Neural crest cell (in vitro differentiated cells): ENCODE data around the gene EMP1. TPM values are rescaled to one million over a fixed set of nuclear protein-coding genes. Genes with fewer than 3 reads are reported as not detected.

ENCODE experiments used
- DNase-seq: peaks from one replicate; pipeline ENCODE4 v3.0.0; 2021; ENCODE audit warnings: low read depth, mixed read lengths, low spot score
- H3K27ac Mint-ChIP-seq: one replicate; pipeline ENCODE4 v1.8.0; 2021; ENCODE audit warnings: mild to moderate bottlenecking, mixed read lengths; ENCODE audit not compliant: unreplicated experiment
- H3K27me3 Mint-ChIP-seq: 2 replicates; pipeline ENCODE4 v1.8.0; 2021; ENCODE audit warnings: low read depth, mild to moderate bottlenecking, mixed read lengths
- H3K36me3 Mint-ChIP-seq: 2 replicates; pipeline ENCODE4 v1.8.0; 2021; ENCODE audit warnings: low read depth, mild to moderate bottlenecking, mixed read lengths
- H3K4me1 Mint-ChIP-seq: 2 replicates; pipeline ENCODE4 v1.8.0; 2021; ENCODE audit warnings: mixed read lengths
- H3K4me3 Mint-ChIP-seq: one replicate; pipeline ENCODE4 v1.8.0; 2021; ENCODE audit warnings: mild to moderate bottlenecking, mixed read lengths
- H3K9me3 Mint-ChIP-seq: 2 replicates; pipeline ENCODE4 v1.8.0; 2021; ENCODE audit warnings: mixed read lengths
- total RNA-seq: library from RNA; stranded (reverse); gene quantifications from 2 replicates; pipeline ENCODE4 v1.2.1, GENCODE V29; 2021
- TF ChIP-seq, protein P1 (sequence below): fragments of 200-600 bp; sonication (generic); conservative IDR thresholded peaks from 2 replicates; pipeline ENCODE4 v1.5.0; 2021; ENCODE audit warnings: antibody characterized with exemption, mild to moderate bottlenecking

Gene EMP1
- total RNA-seq, 1 donor from 2014 or later: 0.68 TPM

DNA sequence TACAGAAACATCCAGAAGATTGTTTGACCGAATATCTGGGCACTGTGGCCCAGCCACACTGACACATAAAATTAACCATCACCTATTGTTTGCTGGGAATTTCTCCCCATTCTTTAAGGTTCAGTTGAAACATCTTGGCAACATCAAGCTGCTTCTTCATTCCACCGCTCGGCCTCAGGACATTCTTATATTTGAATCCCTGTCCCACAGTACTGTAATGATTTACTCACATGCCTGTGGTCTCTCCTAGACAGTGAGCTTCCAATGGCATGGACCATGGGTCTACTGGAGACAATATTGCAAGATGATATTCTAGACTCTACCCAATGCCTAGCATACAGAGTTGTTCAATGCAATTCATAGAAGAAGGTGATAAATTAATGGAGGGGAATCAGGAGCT lies 56.1 kb downstream of the EMP1 start:
- H3K4me3 Mint-ChIP-seq: no peak overlapping the region
- H3K9me3 Mint-ChIP-seq: no peaks in the 10 kb centered on the region
- H3K27ac Mint-ChIP-seq: no peak overlapping the region
- DNase-seq: no peak
- no peaks in the 10 kb centered on the region for H3K27me3 Mint-ChIP-seq
- no peaks in the 10 kb centered on the region for H3K36me3 Mint-ChIP-seq
- TF ChIP-seq, protein P1, sequence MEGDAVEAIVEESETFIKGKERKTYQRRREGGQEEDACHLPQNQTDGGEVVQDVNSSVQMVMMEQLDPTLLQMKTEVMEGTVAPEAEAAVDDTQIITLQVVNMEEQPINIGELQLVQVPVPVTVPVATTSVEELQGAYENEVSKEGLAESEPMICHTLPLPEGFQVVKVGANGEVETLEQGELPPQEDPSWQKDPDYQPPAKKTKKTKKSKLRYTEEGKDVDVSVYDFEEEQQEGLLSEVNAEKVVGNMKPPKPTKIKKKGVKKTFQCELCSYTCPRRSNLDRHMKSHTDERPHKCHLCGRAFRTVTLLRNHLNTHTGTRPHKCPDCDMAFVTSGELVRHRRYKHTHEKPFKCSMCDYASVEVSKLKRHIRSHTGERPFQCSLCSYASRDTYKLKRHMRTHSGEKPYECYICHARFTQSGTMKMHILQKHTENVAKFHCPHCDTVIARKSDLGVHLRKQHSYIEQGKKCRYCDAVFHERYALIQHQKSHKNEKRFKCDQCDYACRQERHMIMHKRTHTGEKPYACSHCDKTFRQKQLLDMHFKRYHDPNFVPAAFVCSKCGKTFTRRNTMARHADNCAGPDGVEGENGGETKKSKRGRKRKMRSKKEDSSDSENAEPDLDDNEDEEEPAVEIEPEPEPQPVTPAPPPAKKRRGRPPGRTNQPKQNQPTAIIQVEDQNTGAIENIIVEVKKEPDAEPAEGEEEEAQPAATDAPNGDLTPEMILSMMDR: no peak
- peaks cover 25% of the 10 kb centered on the region for H3K4me1 Mint-ChIP-seq

- Mint-ChIP-seq H3K9me3 (no peaks in the 10 kb centered on the region), H3K4me3 (no peak overlapping the region)
These were observed 57.6 kb downstream of the EMP1 start for GRCh38 chr12:13253966-13254760.

DNA sequence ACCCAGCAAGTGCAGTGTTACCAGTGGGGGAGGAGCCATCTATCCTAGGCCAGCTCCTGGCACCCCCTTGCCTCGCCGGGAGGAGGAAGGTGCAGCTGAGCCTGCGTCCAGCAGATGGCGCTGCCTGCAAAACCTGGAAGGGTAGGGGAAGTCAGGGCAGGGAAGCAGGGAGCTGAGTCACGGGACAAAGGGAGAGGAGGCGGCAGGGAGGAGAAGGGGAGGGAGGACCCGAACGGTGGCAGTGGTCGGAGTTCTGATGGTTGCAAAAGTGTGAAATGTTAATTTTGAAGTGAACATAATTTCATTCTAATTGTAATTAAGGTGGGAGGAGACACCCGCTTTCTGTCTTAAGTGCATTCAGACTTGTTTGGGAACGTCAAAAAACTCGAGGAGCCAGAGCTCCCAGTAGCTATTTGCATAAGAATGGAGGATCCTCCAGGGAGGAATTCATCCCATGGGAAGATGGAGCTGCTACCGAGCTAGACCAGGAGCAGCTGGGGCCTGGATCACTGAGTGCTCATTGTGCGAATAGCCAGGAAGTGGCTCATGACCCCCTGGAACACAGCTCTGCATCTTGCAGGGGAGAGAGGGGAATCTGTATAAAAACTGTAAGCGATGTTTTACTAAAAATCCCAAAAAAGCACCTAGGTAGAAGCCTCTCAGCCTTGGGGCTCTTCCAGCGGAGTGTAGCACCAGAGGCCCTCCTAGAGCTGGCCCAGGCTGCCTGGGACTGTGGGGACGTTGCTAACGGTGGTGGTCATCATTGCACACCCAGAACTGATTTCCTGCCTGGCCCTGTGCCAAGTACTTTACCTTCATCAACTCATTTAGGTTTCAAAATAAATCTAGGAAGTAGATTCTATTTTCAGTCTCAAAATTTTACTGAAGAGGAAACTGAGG lies 59.5 kb downstream of the EMP1 start:
- peak; percentile 99 for DNase-seq
- no peaks in the 10 kb centered on the region for H3K36me3 Mint-ChIP-seq
- peak overlapping the region; percentile 85 for H3K4me3 Mint-ChIP-seq
- peaks cover 34% of the 10 kb centered on the region for H3K4me1 Mint-ChIP-seq
- no peaks in the 10 kb centered on the region for H3K27me3 Mint-ChIP-seq
- TF ChIP-seq, protein P1: peak; percentile 100
- H3K27ac Mint-ChIP-seq: peak overlapping the region; percentile 93
- H3K9me3 Mint-ChIP-seq: no peaks in the 10 kb centered on the region

More at GRCh38 chr12:13253966-13254760, 57.6 kb downstream of the EMP1 start:
- no peaks in the 10 kb centered on the region for H3K27me3 Mint-ChIP-seq
- H3K4me1 Mint-ChIP-seq: peaks cover 34% of the 10 kb centered on the region
- no peak overlapping the region for H3K27ac Mint-ChIP-seq
- no peaks in the 10 kb centered on the region for H3K36me3 Mint-ChIP-seq
- no peak for DNase-seq
- TF ChIP-seq, protein P1: no peak

DNA sequence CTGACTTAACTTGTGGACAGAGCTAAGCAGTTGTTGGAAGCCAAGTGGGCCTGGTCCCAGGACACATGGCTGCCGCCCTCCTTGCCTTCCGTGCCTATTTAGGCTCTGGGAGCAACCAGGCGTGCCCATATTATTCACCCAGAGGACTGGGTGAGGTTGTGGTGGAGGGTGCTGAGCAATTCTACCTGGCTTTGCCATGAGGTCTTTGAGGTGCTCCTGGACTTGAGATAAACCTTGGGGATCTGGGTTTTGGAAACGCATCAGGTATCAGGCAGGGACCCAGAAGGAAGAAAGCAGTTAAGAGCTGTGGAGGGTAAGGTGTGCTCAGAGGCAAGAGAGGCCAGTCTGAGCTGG lies 60.1 kb downstream of the EMP1 start:
- DNase-seq: no peak
- Mint-ChIP-seq H3K4me1 (peaks cover 34% of the 10 kb centered on the region), H3K9me3 (no peaks in the 10 kb centered on the region), H3K4me3 (no peak overlapping the region), H3K36me3 (no peaks in the 10 kb centered on the region), H3K27ac (no peak overlapping the region), H3K27me3 (no peaks in the 10 kb centered on the region)
- TF ChIP-seq, protein P1: no peak

GRCh38 chr12:13257356-13257875 lies 60.9 kb downstream of the EMP1 start:
- Mint-ChIP-seq H3K9me3 (no peaks in the 10 kb centered on the region), H3K36me3 (no peaks in the 10 kb centered on the region), H3K27me3 (no peaks in the 10 kb centered on the region), H3K4me1 (peaks cover 32% of the 10 kb centered on the region), H3K4me3 (no peak overlapping the region), H3K27ac (no peak overlapping the region)
- no peak for DNase-seq
- TF ChIP-seq, protein P1: no peak
